Measurements from ENCODE around the gene UBAP1L.

- TF ChIP-seq, protein P1, sequence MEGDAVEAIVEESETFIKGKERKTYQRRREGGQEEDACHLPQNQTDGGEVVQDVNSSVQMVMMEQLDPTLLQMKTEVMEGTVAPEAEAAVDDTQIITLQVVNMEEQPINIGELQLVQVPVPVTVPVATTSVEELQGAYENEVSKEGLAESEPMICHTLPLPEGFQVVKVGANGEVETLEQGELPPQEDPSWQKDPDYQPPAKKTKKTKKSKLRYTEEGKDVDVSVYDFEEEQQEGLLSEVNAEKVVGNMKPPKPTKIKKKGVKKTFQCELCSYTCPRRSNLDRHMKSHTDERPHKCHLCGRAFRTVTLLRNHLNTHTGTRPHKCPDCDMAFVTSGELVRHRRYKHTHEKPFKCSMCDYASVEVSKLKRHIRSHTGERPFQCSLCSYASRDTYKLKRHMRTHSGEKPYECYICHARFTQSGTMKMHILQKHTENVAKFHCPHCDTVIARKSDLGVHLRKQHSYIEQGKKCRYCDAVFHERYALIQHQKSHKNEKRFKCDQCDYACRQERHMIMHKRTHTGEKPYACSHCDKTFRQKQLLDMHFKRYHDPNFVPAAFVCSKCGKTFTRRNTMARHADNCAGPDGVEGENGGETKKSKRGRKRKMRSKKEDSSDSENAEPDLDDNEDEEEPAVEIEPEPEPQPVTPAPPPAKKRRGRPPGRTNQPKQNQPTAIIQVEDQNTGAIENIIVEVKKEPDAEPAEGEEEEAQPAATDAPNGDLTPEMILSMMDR (IDR thresholded peaks at IDR 0.05) = no peak
- TF ChIP-seq POLR2A (IDR thresholded peaks at IDR 0.05) = no peak
These were observed 54.9 kb downstream of the UBAP1L start for GRCh38 chr15:65059931-65060596.

Measured in testis (tissue), 2 donors.